Activated CD8-positive, alpha-beta T cell treated with anti-CD3 and anti-CD28 coated beads for 36 hours (primary cell): ENCODE data around the gene BDP1. TPM values are rescaled to one million over a fixed set of nuclear protein-coding genes. Genes with fewer than 3 reads are reported as not detected.
A peak's percentile ranks its signal among the peaks of the same experiment; 100 is the strongest.
"Not testable (repeated sequence)": the region's sequence is repeated elsewhere in the genome, so short reads cannot be mapped to it uniquely, and the experiment has no call there.

Source experiments
- ATAC-seq: fragments of 200-7000 bp; cut with Tn5 transposase; one replicate; pipeline ENCODE4 v1.10.0; 2021; ENCODE audit warnings: mild to moderate bottlenecking, moderate library complexity
- CTCF ChIA-PET: fragments of 350-600 bp; sonication (Branson Sonifier 250); formaldehyde crosslinking; loops from one replicate; lab custom pipeline; 2021; ENCODE audit warnings: antibody characterized with exemption; lab: Charles Lee
- POLR2A ChIA-PET: fragments of 350-600 bp; sonication (Branson Sonifier 250); formaldehyde crosslinking; loops from one replicate; lab custom pipeline; 2021; ENCODE audit warnings: antibody characterized with exemption; lab: Charles Lee
- DNase-seq: peaks from one replicate; pipeline ENCODE4 v3.0.0-alpha.2; 2020
- H3K27ac Mint-ChIP-seq: one replicate; pipeline ENCODE4 v1.8.0; 2021; ENCODE audit warnings: mild to moderate bottlenecking, mixed read lengths
- H3K27me3 Mint-ChIP-seq: one replicate; pipeline ENCODE4 v1.8.0; 2021; ENCODE audit warnings: mixed read lengths
- H3K36me3 Mint-ChIP-seq: one replicate; pipeline ENCODE4 v1.8.0; 2021; ENCODE audit warnings: low read depth, mixed read lengths
- H3K4me1 Mint-ChIP-seq: one replicate; pipeline ENCODE4 v1.8.0; 2021; ENCODE audit warnings: low read depth, mixed read lengths
- H3K4me3 Mint-ChIP-seq: one replicate; pipeline ENCODE4 v1.8.0; 2021; ENCODE audit warnings: mild to moderate bottlenecking, moderate library complexity, mixed read lengths
- H3K9me3 Mint-ChIP-seq: one replicate; pipeline ENCODE4 v1.8.0; 2021; ENCODE audit warnings: mixed read lengths
- intact Hi-C: fragments of 100-400 bp; cut with micrococcal nuclease; formaldehyde crosslinking; loops from one replicate; pipeline ENCODE4 v1.10.0; 2022
- total RNA-seq, 2 experiments: library from RNA; stranded (reverse); gene quantifications; one replicate each; pipeline ENCODE4 v1.2.3, GENCODE V29; 2021
- TF ChIP-seq, protein P1 (sequence below): fragments of 200-600 bp; IDR thresholded peaks from one replicate; pipeline ENCODE4 v1.8.0; 2022; ENCODE audit warnings: antibody characterized with exemption, mild to moderate bottlenecking

BDP1 gene
- total RNA-seq, 2 experiments from 2014 or later = 26.8 TPM

- TF ChIP-seq, protein P1, sequence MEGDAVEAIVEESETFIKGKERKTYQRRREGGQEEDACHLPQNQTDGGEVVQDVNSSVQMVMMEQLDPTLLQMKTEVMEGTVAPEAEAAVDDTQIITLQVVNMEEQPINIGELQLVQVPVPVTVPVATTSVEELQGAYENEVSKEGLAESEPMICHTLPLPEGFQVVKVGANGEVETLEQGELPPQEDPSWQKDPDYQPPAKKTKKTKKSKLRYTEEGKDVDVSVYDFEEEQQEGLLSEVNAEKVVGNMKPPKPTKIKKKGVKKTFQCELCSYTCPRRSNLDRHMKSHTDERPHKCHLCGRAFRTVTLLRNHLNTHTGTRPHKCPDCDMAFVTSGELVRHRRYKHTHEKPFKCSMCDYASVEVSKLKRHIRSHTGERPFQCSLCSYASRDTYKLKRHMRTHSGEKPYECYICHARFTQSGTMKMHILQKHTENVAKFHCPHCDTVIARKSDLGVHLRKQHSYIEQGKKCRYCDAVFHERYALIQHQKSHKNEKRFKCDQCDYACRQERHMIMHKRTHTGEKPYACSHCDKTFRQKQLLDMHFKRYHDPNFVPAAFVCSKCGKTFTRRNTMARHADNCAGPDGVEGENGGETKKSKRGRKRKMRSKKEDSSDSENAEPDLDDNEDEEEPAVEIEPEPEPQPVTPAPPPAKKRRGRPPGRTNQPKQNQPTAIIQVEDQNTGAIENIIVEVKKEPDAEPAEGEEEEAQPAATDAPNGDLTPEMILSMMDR = no peak
- Mint-ChIP-seq H3K36me3 (peaks cover 13% of the 10 kb centered on the region), H3K4me3 (no peak overlapping the region), H3K27ac (no peak overlapping the region), H3K27me3 (no peaks in the 10 kb centered on the region), H3K9me3 (no peaks in the 10 kb centered on the region), H3K4me1 (no peaks in the 10 kb centered on the region)
- DNase-seq (no peak), ATAC-seq (no peak)
- POLR2A ChIA-PET = no interaction called here
- CTCF ChIA-PET = interaction anchor here (2.8 kb wide), 1 partner anchor 25 kb away, joined by 9 read pairs; no protein-coding TSS in a partner anchor
- intact Hi-C loops = no loop called here
These were observed 120.8 kb downstream of the BDP1 start for GRCh38 chr5:71576241-71576640.

DNA sequence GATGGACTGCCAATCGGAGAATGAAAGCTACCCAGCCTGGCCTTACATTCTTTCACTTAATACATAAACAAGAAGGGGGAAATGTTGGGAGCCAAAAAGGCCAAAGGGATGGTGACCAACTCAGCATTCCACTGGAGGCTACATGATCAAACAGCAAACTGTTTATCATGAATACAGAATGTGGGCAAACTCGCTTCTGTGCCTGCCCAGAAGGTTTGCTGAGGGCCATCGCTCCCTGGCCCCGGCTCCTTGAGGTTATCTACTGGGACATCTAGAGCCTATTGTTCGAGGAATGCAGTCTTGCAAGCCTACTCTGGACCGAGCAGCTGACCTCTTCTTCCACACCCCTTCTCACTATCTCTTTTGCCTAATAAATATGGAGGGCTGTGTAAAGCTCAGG is 122.4 kb downstream of the BDP1 start:
- H3K27me3 Mint-ChIP-seq, DNase-seq, ATAC-seq, H3K4me1 Mint-ChIP-seq, intact Hi-C loops, H3K27ac Mint-ChIP-seq, POLR2A ChIA-PET, H3K9me3 Mint-ChIP-seq, H3K4me3 Mint-ChIP-seq: not testable (repeated sequence)
- CTCF ChIA-PET = interaction anchor here (0.5 kb wide), 1 partner anchor 52 kb away, joined by 3 read pairs; no protein-coding TSS in a partner anchor
- peaks cover 13% of the 10 kb centered on the region for H3K36me3 Mint-ChIP-seq

GRCh38 chr5:71582945-71583584 is 127.6 kb downstream of the BDP1 start:
- H3K4me1 Mint-ChIP-seq = peaks cover 6% of the 10 kb centered on the region
- no peak overlapping the region for H3K27ac Mint-ChIP-seq
- DNase-seq (no peak), ATAC-seq (no peak)
- TF ChIP-seq, protein P1 = no peak
- peaks cover 2% of the 10 kb centered on the region for H3K36me3 Mint-ChIP-seq
- ChIA-PET CTCF (interaction anchor here (1.4 kb wide), 1 partner anchor 10 kb away, joined by 5 read pairs; no protein-coding TSS in a partner anchor), POLR2A (no interaction called here)
- H3K9me3 Mint-ChIP-seq = no peaks in the 10 kb centered on the region
- H3K4me3 Mint-ChIP-seq = no peak overlapping the region
- intact Hi-C loops = no loop called here
- no peaks in the 10 kb centered on the region for H3K27me3 Mint-ChIP-seq

DNA sequence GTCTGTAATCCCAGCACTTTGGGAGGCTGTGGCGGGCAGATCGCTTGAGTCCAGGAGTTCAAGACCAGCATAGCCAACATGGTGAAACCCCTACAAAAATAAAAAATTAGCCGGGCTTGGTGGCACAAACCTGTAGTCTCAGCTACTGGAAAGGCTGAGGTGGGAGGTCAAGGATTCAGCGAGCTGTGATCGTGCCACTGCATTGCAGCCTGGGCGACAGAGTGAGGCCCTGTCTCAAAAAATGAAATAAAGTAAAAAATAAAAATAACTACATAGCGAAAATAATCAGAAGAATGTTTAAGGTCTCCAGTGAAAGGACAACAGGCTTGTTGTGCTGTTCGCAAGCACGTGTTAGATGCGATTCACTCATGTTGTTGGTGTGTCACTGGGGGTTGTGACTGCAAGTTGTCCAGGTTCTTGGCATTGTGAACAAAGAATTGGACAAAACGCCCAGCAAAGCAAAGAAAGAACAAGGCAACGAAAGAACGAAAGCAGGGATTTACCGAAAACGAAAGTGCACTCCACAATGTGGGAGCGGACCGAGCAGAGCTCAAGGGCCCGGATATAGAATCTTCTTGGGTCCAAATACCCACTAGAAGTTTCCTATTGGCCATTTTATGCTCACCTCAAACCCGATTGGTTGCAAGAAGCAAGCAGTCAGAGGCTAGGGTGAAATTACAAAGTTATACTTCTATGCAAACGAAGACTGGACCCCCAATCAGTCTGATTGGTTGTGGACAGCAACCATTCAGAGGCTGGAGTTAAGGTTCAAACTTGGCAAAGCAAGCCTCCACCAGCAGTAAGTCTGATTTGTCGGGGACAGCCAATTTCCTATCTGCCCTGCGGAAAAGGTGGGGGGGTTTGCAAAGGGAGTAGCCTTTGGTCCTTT is 130.8 kb downstream of the BDP1 start:
- H3K27ac Mint-ChIP-seq = peak overlapping the region; percentile 98

More for the DNA sequence above, 130.8 kb downstream of the BDP1 start:
- Mint-ChIP-seq H3K9me3 (no peaks in the 10 kb centered on the region), H3K4me3 (peak overlapping the region; percentile 80), H3K27me3 (no peaks in the 10 kb centered on the region), H3K4me1 (peaks cover 34% of the 10 kb centered on the region), H3K36me3 (peaks cover 18% of the 10 kb centered on the region)
- ChIA-PET CTCF (interaction anchor here (4.3 kb wide), 1 partner anchor 15 kb away, joined by 30 read pairs; no protein-coding TSS in a partner anchor), POLR2A (interaction anchor here (0.6 to 5.7 kb wide), 4 partner anchors 15 to 700 kb away, joined by 3 to 40 read pairs (median 3); partner anchors contain the start of gene BDP1)
- TF ChIP-seq, protein P1 = no peak
- intact Hi-C loops = loop anchor here (2.0 kb wide), 1 partner anchor 15 kb away; no protein-coding TSS in a partner anchor
- peak; percentile 5 for ATAC-seq
- peak; percentile 22 for DNase-seq
